DND-41 (cell line): Measurements from ENCODE around the gene SUCLG2.

Experiments
- ATAC-seq: fragments of 200-7000 bp; cut with Tn5 transposase; 3 replicates; pipeline ENCODE4 v1.9.1; 2021; ENCODE audit warnings: low read depth; ENCODE audit not compliant: insufficient read depth
- DNase-seq: peaks from one replicate; pipeline ENCODE4 v3.0.0-alpha.2; 2020
- H2AFZ ChIP-seq: 2 replicates; pipeline ENCODE4 v1.6.0; 2012; ENCODE audit warnings: low read depth, low read length
- H3K27ac ChIP-seq: 2 replicates; pipeline ENCODE4 v1.5.1; 2012; ENCODE audit warnings: low read length, inconsistent platforms
- H3K27me3 ChIP-seq: fragments of 200-600 bp; sonication (generic); 2 replicates; pipeline ENCODE4 v1.6.0; 2012; ENCODE audit warnings: low read length, mild to moderate bottlenecking, inconsistent platforms; ENCODE audit not compliant: insufficient read depth, poor library complexity
- H3K36me3 ChIP-seq: 2 replicates; pipeline ENCODE4 v1.5.1; 2012; ENCODE audit warnings: low read length, inconsistent platforms; ENCODE audit not compliant: insufficient read depth
- H3K4me1 ChIP-seq: 2 replicates; pipeline ENCODE4 v1.5.1; 2012; ENCODE audit warnings: mild to moderate bottlenecking, low read length; ENCODE audit not compliant: insufficient read depth
- H3K4me2 ChIP-seq: 2 replicates; pipeline ENCODE4 v1.6.0; 2012; ENCODE audit warnings: mild to moderate bottlenecking, moderate library complexity, low read length, inconsistent platforms; ENCODE audit not compliant: insufficient read depth
- H3K4me3 ChIP-seq, 2 experiments: fragments of 200-600 bp in 1 of 2; shearing (Covaris generic) in 1 of 2; 2 replicates each; pipeline ENCODE4 v1.5.1; 2012 to 2016; ENCODE audit warnings: inconsistent platforms in 2 of 2, low read length in 2 of 2, mild to moderate bottlenecking in 2 of 2, low read depth in 1 of 2, moderate library complexity in 1 of 2
- H3K79me2 ChIP-seq: 2 replicates; pipeline ENCODE4 v1.6.0; 2012; ENCODE audit warnings: low read length, inconsistent platforms; ENCODE audit not compliant: insufficient read depth
- H3K9ac ChIP-seq: 2 replicates; pipeline ENCODE4 v1.6.0; 2012; ENCODE audit warnings: low read depth, mild to moderate bottlenecking, inconsistent platforms, low read length, moderate library complexity
- H3K9me3 ChIP-seq: 2 replicates; pipeline ENCODE4 v1.5.1; 2012; ENCODE audit warnings: low read length, moderate library complexity, mild to moderate bottlenecking, inconsistent platforms; ENCODE audit not compliant: insufficient read depth, severe bottlenecking
- H4K20me1 ChIP-seq: 2 replicates; pipeline ENCODE4 v1.6.0; 2012; ENCODE audit warnings: low read length; ENCODE audit not compliant: insufficient read depth
- CTCF ChIP-seq: IDR thresholded peaks from 2 replicates; pipeline ENCODE4 v1.5.1; 2012; ENCODE audit warnings: borderline replicate concordance, low read length, moderate library complexity, mild to moderate bottlenecking; ENCODE audit not compliant: poor library complexity, severe bottlenecking; ENCODE audit errors: extremely low read depth
- EZH2 ChIP-seq: IDR thresholded peaks from 3 replicates; pipeline ENCODE4 v1.6.1; 2012; ENCODE audit warnings: borderline replicate concordance, low read depth, mild to moderate bottlenecking, moderate library complexity, low read length, inconsistent platforms; ENCODE audit not compliant: severe bottlenecking

SUCLG2 gene

GRCh38 chr3:67376416-67376815 is 278.0 kb downstream of the SUCLG2 start:
- Histone ChIP-seq H3K36me3 (no peaks in the 10 kb centered on the region), H3K4me2 (no peak overlapping the region), H4K20me1 (no peaks in the 10 kb centered on the region), H3K4me3 (no peak overlapping the region), H3K27ac (no peak overlapping the region), H2AFZ (no peak overlapping the region), H3K9ac (no peak overlapping the region), H3K9me3 (no peaks in the 10 kb centered on the region), H3K4me1 (no peaks in the 10 kb centered on the region), H3K79me2 (no peaks in the 10 kb centered on the region), H3K27me3 (no peaks in the 10 kb centered on the region)
- no peak for TF ChIP-seq CTCF
- ATAC-seq (0 out of 3 replicates have a peak, but pooled peaks have one; percentile 29), DNase-seq (no peak)

- Histone ChIP-seq H2AFZ (no peak overlapping the region), H3K27me3 (no peaks in the 10 kb centered on the region), H3K9ac (no peak overlapping the region), H3K4me2 (no peak overlapping the region), H3K79me2 (no peaks in the 10 kb centered on the region), H3K36me3 (no peaks in the 10 kb centered on the region), H3K9me3 (no peaks in the 10 kb centered on the region), H4K20me1 (no peaks in the 10 kb centered on the region), H3K4me3 (no peak overlapping the region), H3K4me1 (no peaks in the 10 kb centered on the region), H3K27ac (no peak overlapping the region)
- no peak for ATAC-seq
- DNase-seq = no peak
- no peak for TF ChIP-seq CTCF
- TF ChIP-seq EZH2 = no peak
Measured at GRCh38 chr3:67375976-67376375, 278.4 kb downstream of the SUCLG2 start.

- H3K4me2 ChIP-seq = no peak overlapping the region
- H3K9me3 ChIP-seq = no peaks in the 10 kb centered on the region
- no peak overlapping the region for H3K4me3 ChIP-seq
- TF ChIP-seq EZH2 (no peak), CTCF (no peak)
- H3K36me3 ChIP-seq = no peaks in the 10 kb centered on the region
- DNase-seq (peak; percentile 60), ATAC-seq (peak; percentile 89)
- no peaks in the 10 kb centered on the region for H3K27me3 ChIP-seq
- H3K27ac ChIP-seq = no peak overlapping the region
- H3K79me2 ChIP-seq = no peaks in the 10 kb centered on the region
- peaks cover 24% of the 10 kb centered on the region for H3K4me1 ChIP-seq
- H4K20me1 ChIP-seq = no peaks in the 10 kb centered on the region
- no peak overlapping the region for H2AFZ ChIP-seq
- H3K9ac ChIP-seq = no peak overlapping the region
Measured at GRCh38 chr3:67362686-67363085, 291.7 kb downstream of the SUCLG2 start.

GRCh38 chr3:67361770-67362169 is 292.6 kb downstream of the SUCLG2 start:
- Histone ChIP-seq H3K4me1 (peaks cover 24% of the 10 kb centered on the region), H3K79me2 (no peaks in the 10 kb centered on the region), H3K9ac (no peak overlapping the region), H4K20me1 (no peaks in the 10 kb centered on the region), H3K27me3 (no peaks in the 10 kb centered on the region), H3K9me3 (no peaks in the 10 kb centered on the region), H3K27ac (no peak overlapping the region), H3K4me2 (no peak overlapping the region), H3K36me3 (no peaks in the 10 kb centered on the region), H3K4me3 (no peak overlapping the region), H2AFZ (no peak overlapping the region)
- no peak for ATAC-seq
- TF ChIP-seq EZH2 (no peak), CTCF (no peak)
- DNase-seq = no peak
